ENCODE measurements around the gene HLCS. TPM values are rescaled to one million over a fixed set of nuclear protein-coding genes. Genes with fewer than 3 reads are reported as not detected.

HLCS gene
- total and polyA plus RNA-seq, 2 of the 8 experiments (the other 6 are each of a cell fraction or from before 2014, with no cell fraction given): 4.7 to 12.2 TPM

GRCh38 chr21:36985751-36986594 lies 19.5 kb upstream of the HLCS start (continued):
- TF ChIP-seq ATF3 (IDR thresholded peaks at IDR 0.05; ENCODE audit: insufficient read depth, low read depth, low read length) (no peak), CEBPB (IDR thresholded peaks at IDR 0.05; ENCODE audit: low read depth, low read length) (no peak), RBBP5 (IDR thresholded peaks at IDR 0.05; ENCODE audit: borderline replicate concordance, low read depth, low read length) (no peak), EZH2 (IDR thresholded peaks at IDR 0.05; ENCODE audit: low read depth, low read length, severe bottlenecking) (no peak), PHF8 (conservative IDR thresholded peaks at IDR 0.05; ENCODE audit: low read depth, low read length) (no peak)

All from H1 (cell line).